PC-3 (cell line): ENCODE measurements around the gene ELF3. TPM values are rescaled to one million over a fixed set of nuclear protein-coding genes. Genes with fewer than 3 reads are reported as not detected.
A peak's percentile ranks its signal among the peaks of the same experiment; 100 is the strongest.

Experiments
- ATAC-seq: fragments of 200-7000 bp; cut with Tn5 transposase; 2 replicates; pipeline ENCODE4 v1.9.1; 2020; ENCODE audit warnings: mild to moderate bottlenecking, moderate library complexity
- BruUV-seq: library from RNA; stranded (reverse); fragments of 400-500 nt; replicated peaks from 2 replicates; lab custom pipeline; 2021; lab: Mats Ljungman, UMichigan
- CTCF ChIA-PET: fragments of 300-600 bp; sonication (Branson Sonifier 250); formaldehyde crosslinking; loops from one replicate; lab custom pipeline; 2022; ENCODE audit warnings: antibody characterized with exemption; lab: Charles Lee
- POLR2A ChIA-PET: fragments of 300-600 bp; sonication (Branson Sonifier 250); formaldehyde crosslinking; loops from one replicate; lab custom pipeline; 2022; ENCODE audit warnings: antibody characterized with exemption; ENCODE audit not compliant: unreplicated experiment; lab: Charles Lee
- DNase-seq: peaks from one replicate; pipeline ENCODE4 v3.0.0-alpha.2; 2015
- H2AFZ ChIP-seq: fragments of 300-600 bp; sonication (generic); 2 replicates; pipeline ENCODE4 v1.6.0; 2016; ENCODE audit warnings: antibody characterized with exemption, low read length
- H3F3A ChIP-seq: fragments of 300-600 bp; sonication (generic); one replicate; pipeline ENCODE4 v1.6.0; 2017; ENCODE audit warnings: antibody characterized with exemption, low read length, control low read depth, mild to moderate bottlenecking; ENCODE audit not compliant: unreplicated experiment
- H3K27ac ChIP-seq: fragments of 300-600 bp; sonication (generic); 2 replicates; pipeline ENCODE4 v1.5.1; 2016; ENCODE audit warnings: mild to moderate bottlenecking, low read length
- H3K27me3 ChIP-seq: fragments of 300-600 bp; sonication (generic); 2 replicates; pipeline ENCODE4 v1.6.1; 2016; ENCODE audit warnings: low read length, mixed read lengths
- H3K36me3 ChIP-seq: fragments of 300-600 bp; sonication (generic); 2 replicates; pipeline ENCODE4 v1.6.1; 2016; ENCODE audit warnings: low read depth, mixed run types, low read length, mixed read lengths
- H3K4me1 ChIP-seq: fragments of 300-600 bp; sonication (generic); 2 replicates; pipeline ENCODE4 v1.5.1; 2016; ENCODE audit warnings: low read length; ENCODE audit not compliant: insufficient read depth
- H3K4me2 ChIP-seq: fragments of 300-600 bp; sonication (generic); 2 replicates; pipeline ENCODE4 v1.6.0; 2016; ENCODE audit warnings: low read length
- H3K4me3 ChIP-seq: fragments of 300-600 bp; sonication (generic); 2 replicates; pipeline ENCODE4 v1.5.1; 2016; ENCODE audit warnings: mild to moderate bottlenecking, low read length, mixed read lengths
- H3K79me2 ChIP-seq: fragments of 300-600 bp; sonication (generic); 2 replicates; pipeline ENCODE4 v1.6.1; 2017; ENCODE audit warnings: low read length, mixed read lengths
- H3K9ac ChIP-seq: fragments of 300-600 bp; sonication (generic); 2 replicates; pipeline ENCODE4 v1.6.0; 2016; ENCODE audit warnings: mild to moderate bottlenecking, low read length
- H3K9me2 ChIP-seq: fragments of 300-600 bp; sonication (generic); replicated peaks from 2 replicates; pipeline ENCODE4 v1.6.1; 2016; ENCODE audit warnings: mixed run types, low read length, mixed read lengths
- H3K9me3 ChIP-seq: fragments of 300-600 bp; sonication (generic); 2 replicates; pipeline ENCODE4 v1.6.1; 2016; ENCODE audit warnings: low read length, mixed read lengths
- H4K20me1 ChIP-seq: fragments of 300-600 bp; sonication (generic); 2 replicates; pipeline ENCODE4 v1.6.1; 2016; ENCODE audit warnings: low read length, mixed read lengths
- EZH2 ChIP-seq: fragments of 300-600 bp; sonication (generic); IDR thresholded peaks from one replicate; pipeline ENCODE4 v1.6.1; 2017; ENCODE audit warnings: antibody characterized with exemption, mild to moderate bottlenecking, low read length; ENCODE audit not compliant: unreplicated experiment
- EZH2phosphoT487 ChIP-seq: fragments of 300-600 bp; sonication (generic); IDR thresholded peaks from 2 replicates; pipeline ENCODE4 v1.6.1; 2018; ENCODE audit warnings: mild to moderate bottlenecking, antibody characterized with exemption, low read length, borderline replicate concordance
- intact Hi-C: fragments of 100-400 bp; cut with micrococcal nuclease; formaldehyde crosslinking; loops from 2 replicates; pipeline ENCODE4 v1.9.0; 2023
- total RNA-seq: library from RNA; depleted of rRNA; stranded (reverse); fragments of >200 nt; gene quantifications from 2 replicates; pipeline ENCODE4 v1.2.3, GENCODE V29; 2014
- TF ChIP-seq, protein P1 (sequence below): fragments of 300-600 bp; sonication (generic); conservative IDR thresholded peaks from 2 replicates; pipeline ENCODE4 v1.5.1; 2017; ENCODE audit warnings: antibody characterized with exemption, low read depth, mild to moderate bottlenecking, low read length

The ELF3 gene
- total RNA-seq, 1 experiment from 2014 or later = 399 TPM

DNA sequence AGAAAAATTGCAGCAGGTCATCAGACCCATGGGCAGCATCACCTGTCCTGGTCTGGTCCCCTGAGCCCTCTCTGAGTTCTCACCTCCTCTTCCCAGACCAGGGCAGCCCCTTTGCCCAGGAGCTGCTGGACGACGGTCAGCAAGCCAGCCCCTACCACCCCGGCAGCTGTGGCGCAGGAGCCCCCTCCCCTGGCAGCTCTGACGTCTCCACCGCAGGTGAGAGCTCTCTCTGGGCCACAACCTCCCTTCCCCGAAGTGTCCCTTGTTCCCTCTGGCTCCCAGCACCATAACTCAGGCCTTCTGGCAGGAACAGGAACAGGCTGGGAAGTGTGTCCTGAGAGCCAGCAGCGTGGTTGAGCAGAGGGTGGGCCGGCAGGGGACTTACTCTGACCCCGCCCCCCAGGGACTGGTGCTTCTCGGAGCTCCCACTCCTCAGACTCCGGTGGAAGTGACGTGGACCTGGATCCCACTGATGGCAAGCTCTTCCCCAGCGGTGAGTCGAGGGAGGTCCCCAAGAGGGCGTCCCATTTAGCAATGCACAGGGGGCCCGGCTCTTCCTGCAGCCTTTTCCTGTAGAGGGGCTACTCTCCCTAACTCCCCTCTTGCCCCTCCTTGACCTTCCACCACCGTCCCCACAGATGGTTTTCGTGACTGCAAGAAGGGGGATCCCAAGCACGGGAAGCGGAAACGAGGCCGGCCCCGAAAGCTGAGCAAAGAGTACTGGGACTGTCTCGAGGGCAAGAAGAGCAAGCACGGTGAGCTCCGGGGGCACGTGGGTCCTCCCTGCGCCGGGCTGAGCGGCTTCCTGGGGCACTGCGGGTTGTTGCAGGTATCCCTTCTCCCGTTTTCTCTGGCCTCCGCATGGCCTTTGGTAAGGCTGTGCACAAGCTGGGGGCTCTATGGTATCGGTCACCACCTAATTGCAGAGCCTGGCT, 2.4 kb downstream of the ELF3 start:
- Histone ChIP-seq H2AFZ (no peak overlapping the region), H3F3A (no peaks in the 10 kb centered on the region), H3K4me1 (peaks cover 80% of the 10 kb centered on the region), H3K9me3 (no peaks in the 10 kb centered on the region), H4K20me1 (peaks cover 52% of the 10 kb centered on the region), H3K27me3 (no peaks in the 10 kb centered on the region), H3K36me3 (peaks cover 40% of the 10 kb centered on the region), H3K4me2 (peak overlapping the region; percentile 98), H3K79me2 (peaks cover 68% of the 10 kb centered on the region), H3K9ac (peak overlapping the region; percentile 92), H3K9me2 (no peaks in the 10 kb centered on the region), H3K4me3 (peak overlapping the region; percentile 95), H3K27ac (no peak overlapping the region)
- TF ChIP-seq EZH2 (no peak), EZH2phosphoT487 (no peak)
- TF ChIP-seq, protein P1, sequence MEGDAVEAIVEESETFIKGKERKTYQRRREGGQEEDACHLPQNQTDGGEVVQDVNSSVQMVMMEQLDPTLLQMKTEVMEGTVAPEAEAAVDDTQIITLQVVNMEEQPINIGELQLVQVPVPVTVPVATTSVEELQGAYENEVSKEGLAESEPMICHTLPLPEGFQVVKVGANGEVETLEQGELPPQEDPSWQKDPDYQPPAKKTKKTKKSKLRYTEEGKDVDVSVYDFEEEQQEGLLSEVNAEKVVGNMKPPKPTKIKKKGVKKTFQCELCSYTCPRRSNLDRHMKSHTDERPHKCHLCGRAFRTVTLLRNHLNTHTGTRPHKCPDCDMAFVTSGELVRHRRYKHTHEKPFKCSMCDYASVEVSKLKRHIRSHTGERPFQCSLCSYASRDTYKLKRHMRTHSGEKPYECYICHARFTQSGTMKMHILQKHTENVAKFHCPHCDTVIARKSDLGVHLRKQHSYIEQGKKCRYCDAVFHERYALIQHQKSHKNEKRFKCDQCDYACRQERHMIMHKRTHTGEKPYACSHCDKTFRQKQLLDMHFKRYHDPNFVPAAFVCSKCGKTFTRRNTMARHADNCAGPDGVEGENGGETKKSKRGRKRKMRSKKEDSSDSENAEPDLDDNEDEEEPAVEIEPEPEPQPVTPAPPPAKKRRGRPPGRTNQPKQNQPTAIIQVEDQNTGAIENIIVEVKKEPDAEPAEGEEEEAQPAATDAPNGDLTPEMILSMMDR = no peak
- BruUV-seq = no TSS peak
- ChIA-PET CTCF (no interaction called here), POLR2A (interaction anchor here (0.6 kb wide), 1 partner anchor 44 kb away, joined by 8 read pairs; no protein-coding TSS in a partner anchor)
- no peak for ATAC-seq
- DNase-seq = no peak
- intact Hi-C loops = no loop called here

DNA sequence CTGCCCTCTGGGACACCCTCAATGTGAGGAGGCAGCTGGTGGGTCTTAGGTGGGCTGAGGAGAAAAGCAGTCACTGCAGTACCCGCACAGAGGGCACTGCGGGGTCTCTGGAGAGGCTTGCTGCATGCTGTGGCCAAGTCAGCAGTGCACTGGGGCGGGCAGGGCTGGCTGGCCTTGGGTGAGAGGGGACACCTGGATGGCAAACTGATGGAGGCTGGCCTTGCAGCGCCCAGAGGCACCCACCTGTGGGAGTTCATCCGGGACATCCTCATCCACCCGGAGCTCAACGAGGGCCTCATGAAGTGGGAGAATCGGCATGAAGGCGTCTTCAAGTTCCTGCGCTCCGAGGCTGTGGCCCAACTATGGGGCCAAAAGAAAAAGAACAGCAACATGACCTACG, 3.2 kb downstream of the ELF3 start:
- Histone ChIP-seq H3F3A (no peaks in the 10 kb centered on the region), H4K20me1 (peaks cover 52% of the 10 kb centered on the region), H3K27me3 (no peaks in the 10 kb centered on the region), H3K79me2 (peaks cover 68% of the 10 kb centered on the region), H3K9ac (no peak overlapping the region), H3K9me3 (no peaks in the 10 kb centered on the region), H3K4me3 (peak overlapping the region; percentile 95), H3K9me2 (no peaks in the 10 kb centered on the region), H3K4me2 (peak overlapping the region; percentile 98), H2AFZ (no peak overlapping the region), H3K27ac (no peak overlapping the region), H3K36me3 (peaks cover 40% of the 10 kb centered on the region), H3K4me1 (peaks cover 82% of the 10 kb centered on the region)
- TF ChIP-seq EZH2phosphoT487 (no peak), EZH2 (no peak)
- TF ChIP-seq, protein P1 = no peak
- no TSS peak for BruUV-seq
- ChIA-PET CTCF (no interaction called here), POLR2A (no interaction called here)
- intact Hi-C loops = no loop called here
- ATAC-seq = no peak
- DNase-seq = no peak

DNA sequence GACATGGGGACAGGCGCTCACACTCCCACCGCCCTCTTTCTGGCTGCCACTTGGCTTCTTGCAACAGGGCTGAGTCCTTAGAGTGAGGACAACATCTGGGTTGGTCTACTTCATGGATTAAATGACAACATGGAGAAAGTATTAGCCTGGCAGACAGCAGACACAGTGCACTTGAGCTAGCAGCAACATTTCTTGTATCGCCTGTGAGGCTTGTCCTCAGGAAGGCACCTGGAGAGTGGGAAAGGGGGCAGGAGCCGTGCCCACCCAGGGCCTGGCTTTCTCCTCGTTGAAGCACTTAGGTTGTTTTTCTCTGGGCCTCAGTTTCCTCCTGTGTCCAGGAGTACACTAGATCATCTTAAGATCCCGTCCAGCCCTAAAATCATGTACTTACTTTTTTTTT, 3.7 kb downstream of the ELF3 start:
- intact Hi-C loops = no loop called here
- H3F3A ChIP-seq = no peaks in the 10 kb centered on the region
- H3K4me3 ChIP-seq = peak overlapping the region; percentile 95
- no peaks in the 10 kb centered on the region for H3K9me3 ChIP-seq
- H3K27ac ChIP-seq = no peak overlapping the region
- POLR2A ChIA-PET = no interaction called here
- H3K4me2 ChIP-seq = peak overlapping the region; percentile 98
- H2AFZ ChIP-seq = no peak overlapping the region
- H3K27me3 ChIP-seq = no peaks in the 10 kb centered on the region
- BruUV-seq = no TSS peak
- H4K20me1 ChIP-seq = peaks cover 52% of the 10 kb centered on the region
- ATAC-seq = no peak
- H3K36me3 ChIP-seq = peaks cover 40% of the 10 kb centered on the region
- no peak overlapping the region; the same call in 1 of the 2 replicates for H3K9ac ChIP-seq
- H3K79me2 ChIP-seq = peaks cover 66% of the 10 kb centered on the region
- CTCF ChIA-PET = no interaction called here
- DNase-seq = no peak
- peaks cover 82% of the 10 kb centered on the region for H3K4me1 ChIP-seq
- no peaks in the 10 kb centered on the region for H3K9me2 ChIP-seq
- TF ChIP-seq EZH2 (no peak), EZH2phosphoT487 (no peak)
- TF ChIP-seq, protein P1 = no peak
